ENCODE results near the gene SZRD1.

- no peak for TF ChIP-seq ZNF274 (IDR thresholded peaks at IDR 0.05; ENCODE audit: low read depth, low read length)
- TF ChIP-seq YY1 (IDR thresholded peaks at IDR 0.05; ENCODE audit: insufficient read depth, insufficient read length), result no peak
- TF ChIP-seq SUZ12 (IDR thresholded peaks at IDR 0.05; ENCODE audit: extremely low read depth, insufficient read depth, insufficient read length), result no peak
Measured at GRCh38 chr1:16410803-16411202, 43.8 kb downstream of the SZRD1 start.

All from NT2/D1 (cell line).